Neuronal stem cell (in vitro differentiated cells): Measurements from ENCODE around the gene CDK5.

Source experiments
- DNase-seq: peaks from one replicate; pipeline ENCODE4 v3.0.0-alpha.2; 2013; ENCODE audit warnings: low spot score
- H2AFZ ChIP-seq: one replicate; pipeline ENCODE4 v1.6.1; 2013; ENCODE audit warnings: mild to moderate bottlenecking, low read length, inconsistent platforms
- H2AK5ac ChIP-seq: 2 replicates; pipeline ENCODE4 v1.6.1; 2013; ENCODE audit warnings: low read depth, mild to moderate bottlenecking, inconsistent platforms, low read length, moderate library complexity, mixed read lengths
- H2BK120ac ChIP-seq: 2 replicates; pipeline ENCODE4 v1.6.1; 2013; ENCODE audit warnings: low read depth, mild to moderate bottlenecking, inconsistent platforms, low read length, moderate library complexity, mixed read lengths
- H2BK12ac ChIP-seq: one replicate; pipeline ENCODE4 v1.6.1; 2013; ENCODE audit warnings: low read length, inconsistent platforms
- H2BK15ac ChIP-seq: 2 replicates; pipeline ENCODE4 v1.6.1; 2013; ENCODE audit warnings: mild to moderate bottlenecking, low read length, inconsistent platforms, mixed read lengths
- H2BK5ac ChIP-seq: one replicate; pipeline ENCODE4 v1.6.1; 2013; ENCODE audit warnings: inconsistent platforms, mild to moderate bottlenecking, low read length, moderate library complexity
- H3K14ac ChIP-seq: one replicate; pipeline ENCODE4 v1.6.1; 2013; ENCODE audit warnings: low read length, inconsistent platforms
- H3K18ac ChIP-seq: 2 replicates; pipeline ENCODE4 v1.6.1; 2013; ENCODE audit warnings: low read length, inconsistent platforms
- H3K23ac ChIP-seq: 2 replicates; pipeline ENCODE4 v1.6.1; 2013; ENCODE audit warnings: low read depth, mild to moderate bottlenecking, mixed read lengths, low read length, inconsistent platforms; ENCODE audit not compliant: poor library complexity
- H3K27ac ChIP-seq: replicated peaks from 3 replicates; pipeline ENCODE4 v1.5.1; 2013; ENCODE audit warnings: low read length, inconsistent platforms
- H3K27me3 ChIP-seq, 3 experiments: 2 replicates each; pipeline ENCODE4 v1.6.1; 2013; ENCODE audit warnings: low read length in 3 of 3, mild to moderate bottlenecking in 2 of 3, inconsistent platforms in 1 of 3, low read depth in 1 of 3, mixed read lengths in 1 of 3, moderate library complexity in 1 of 3; ENCODE audit not compliant: control insufficient read depth in 3 of 3, insufficient read depth in 3 of 3
- H3K36me3 ChIP-seq, 2 donors: replicated peaks in 1 of 2; 2 replicates each; pipeline ENCODE4 v1.6.1; 2013; ENCODE audit warnings: low read length in 2 of 2; ENCODE audit not compliant: control insufficient read depth in 2 of 2, insufficient read depth in 2 of 2
- H3K4ac ChIP-seq: 2 replicates; pipeline ENCODE4 v1.6.1; 2013; ENCODE audit warnings: inconsistent platforms, mild to moderate bottlenecking, low read length, moderate library complexity
- H3K4me1 ChIP-seq, 2 donors: 1 replicate in 1 of 2; 2 replicates in 1 of 2; pipeline ENCODE4 v1.6.1; 2013; ENCODE audit warnings: low read length in 2 of 2, low read depth in 1 of 2; ENCODE audit not compliant: control insufficient read depth in 2 of 2, insufficient read depth in 1 of 2
- H3K4me2 ChIP-seq: one replicate; pipeline ENCODE4 v1.6.1; 2013; ENCODE audit warnings: mild to moderate bottlenecking, low read length, inconsistent platforms; ENCODE audit not compliant: insufficient read depth, poor library complexity, severe bottlenecking
- H3K4me3 ChIP-seq, 2 donors: 2 replicates each; pipeline ENCODE4 v1.5.1; 2013; ENCODE audit warnings: low read length in 2 of 2, mild to moderate bottlenecking in 2 of 2, inconsistent platforms in 1 of 2, moderate library complexity in 1 of 2
- H3K79me1 ChIP-seq: one replicate; pipeline ENCODE4 v1.6.1; 2013; ENCODE audit warnings: low read depth, mild to moderate bottlenecking, inconsistent platforms, low read length, moderate library complexity
- H3K9ac ChIP-seq: one replicate; pipeline ENCODE4 v1.6.1; 2013; ENCODE audit warnings: mild to moderate bottlenecking, low read depth, low read length, inconsistent platforms; ENCODE audit not compliant: poor library complexity
- H3K9me3 ChIP-seq, 2 donors: replicated peaks in 1 of 2; 2 replicates each; pipeline versions ENCODE3 to v1.6.1; 2013; ENCODE audit warnings: low read length in 2 of 2, mild to moderate bottlenecking in 2 of 2, inconsistent platforms in 1 of 2, low read depth in 1 of 2, mixed read lengths in 1 of 2, moderate library complexity in 1 of 2; ENCODE audit not compliant: control insufficient read depth in 2 of 2, insufficient read depth in 1 of 2
- H4K8ac ChIP-seq: one replicate; pipeline ENCODE4 v1.6.1; 2013; ENCODE audit warnings: low read depth, mild to moderate bottlenecking, inconsistent platforms, low read length, moderate library complexity
- H4K91ac ChIP-seq: one replicate; pipeline ENCODE4 v1.6.1; 2013; ENCODE audit warnings: low read length, low read depth, mild to moderate bottlenecking, inconsistent platforms; ENCODE audit not compliant: poor library complexity
- WGBS, 2 donors: extraction: QIAGEN DNeasy Blood & Tissue Kit; methylation state at CpG; one replicate each; pipeline ENCODE4 v1.1.7; 2013; ENCODE audit warnings: missing lambda C conversion rate in 2 of 2, mixed read lengths in 1 of 2; ENCODE audit not compliant: insufficient read length in 2 of 2, insufficient replicate concordance in 1 of 2; ENCODE audit errors: extremely low coverage in 2 of 2; 5-methylcytosine and 5-hydroxymethylcytosine counted together

CDK5 gene

DNA sequence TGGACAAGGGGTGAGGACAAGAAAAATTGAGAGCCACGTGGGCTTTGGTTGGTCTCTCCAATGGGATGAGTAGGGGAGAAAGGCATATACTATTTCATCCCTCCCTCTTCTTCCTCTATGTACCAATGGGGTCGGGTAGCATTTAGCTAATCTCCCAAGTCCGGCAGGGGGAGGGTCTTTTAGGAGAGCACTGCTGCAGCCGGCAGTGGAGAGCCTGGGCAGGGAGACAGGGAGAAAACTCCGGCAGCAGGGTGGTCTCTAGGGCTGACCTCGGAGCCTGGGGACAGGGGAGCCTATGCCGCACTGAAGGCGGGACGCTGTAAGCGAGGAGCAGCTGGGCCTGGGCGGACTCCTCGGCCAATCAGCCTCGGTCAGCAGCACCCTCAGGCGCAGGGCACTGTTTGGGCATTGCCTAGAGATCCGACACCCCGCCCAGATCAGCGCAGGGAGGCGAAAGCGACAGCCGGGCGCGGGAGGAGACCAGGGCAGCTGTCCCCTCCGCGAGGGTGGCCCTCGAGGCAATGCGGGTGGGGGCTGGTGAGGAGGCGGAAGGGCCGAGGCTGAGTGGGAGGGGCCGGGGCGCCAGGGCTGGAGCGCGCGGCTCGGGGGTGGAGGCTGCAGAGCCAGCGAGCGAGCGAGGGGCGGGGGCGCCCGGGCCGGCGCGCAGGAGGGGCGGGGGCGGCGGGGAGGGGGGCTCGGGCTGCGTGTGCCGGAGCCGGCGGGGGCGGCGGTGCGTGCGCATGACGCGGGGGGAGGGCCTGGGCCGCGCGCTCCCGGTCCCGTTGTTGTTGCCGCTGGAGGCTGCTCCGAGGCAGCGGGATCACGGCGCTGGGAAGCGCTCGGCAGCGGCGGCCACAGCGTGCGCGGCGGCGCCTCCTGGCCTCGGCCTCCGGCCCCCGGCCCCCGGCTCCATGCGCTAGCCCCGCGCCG lies 28.3 kb upstream of the CDK5 start, which contains the start of gene AGAP3:
Gene AGAP3 (plus strand): TSS at position 785 of the 930 bp plus-strand sequence. CDS start 267 bp downstream, outside the sequence.
- Histone ChIP-seq H3K23ac (peak within 1 kb of the TSS; percentile 95), H2AFZ (peak within 1 kb of the TSS; percentile 99), H3K27me3 (peaks cover 0 to 6% (median 0%) of the 10 kb centered on the region in 3 experiments), H3K4ac (no peak within 1 kb of the TSS), H3K9ac (peak within 1 kb of the TSS; percentile 97), H4K91ac (peak within 1 kb of the TSS; percentile 38), H3K14ac (peak within 1 kb of the TSS; percentile 50), H2AK5ac (peak within 1 kb of the TSS; percentile 79), H2BK5ac (peak within 1 kb of the TSS; percentile 68), H4K8ac (no peak within 1 kb of the TSS), H3K9me3 (no peaks in the 10 kb centered on the region), H3K18ac (peak within 1 kb of the TSS; percentile 99), H3K4me1 (peaks cover 42 to 43% of the 10 kb centered on the region in 2 donors), H2BK15ac (peak within 1 kb of the TSS; percentile 34), H3K36me3 (peaks cover 0 to 24% of the 10 kb centered on the region in 2 donors), H3K27ac (peak within 1 kb of the TSS; percentile 95), H3K79me1 (peaks cover 16% of the 10 kb centered on the region), H3K4me3 (peak within 1 kb of the TSS; percentile 90 to 95), H3K4me2 (peak within 1 kb of the TSS; percentile 100), H2BK120ac (peak within 1 kb of the TSS; percentile 38), H2BK12ac (no peak within 1 kb of the TSS)
- peak; percentile 85 for DNase-seq
- no CpG with 5 or more reads among the region's 84 CpGs for WGBS, 2 donors

DNA sequence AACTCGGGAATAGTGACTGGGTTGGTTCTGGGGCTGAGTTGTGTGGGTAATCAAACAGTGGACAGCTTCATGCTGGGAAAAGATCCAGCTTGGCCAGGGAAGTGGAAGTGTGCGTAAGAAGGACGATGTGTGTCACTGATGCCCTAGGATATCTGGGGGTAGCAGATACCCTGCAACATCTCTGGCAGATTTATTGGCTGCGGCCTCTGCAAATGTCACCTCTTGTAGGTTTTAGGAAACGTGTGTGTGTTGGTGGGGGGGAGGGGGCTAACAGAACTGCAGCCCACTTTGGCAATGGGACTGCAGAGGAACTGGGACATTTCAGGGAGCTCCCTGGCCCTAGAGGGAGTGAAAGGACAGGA lies 27.6 kb upstream of the CDK5 start:
- no peak overlapping the region for H3K23ac ChIP-seq
- no peak overlapping the region for H4K8ac ChIP-seq
- H3K27me3 ChIP-seq, result peaks cover 0 to 6% (median 0%) of the 10 kb centered on the region in 3 experiments
- no peak for DNase-seq
- no peak overlapping the region for H3K14ac ChIP-seq
- peak overlapping the region in 1 of 2 donors; percentile 95 for H3K4me3 ChIP-seq
- H2BK12ac ChIP-seq, result no peak overlapping the region
- WGBS, 2 donors, result no CpG with 5 or more reads among the region's 5 CpGs
- H4K91ac ChIP-seq, result no peak overlapping the region
- H3K27ac ChIP-seq, result no peak overlapping the region
- peak overlapping the region; percentile 100 for H3K4me2 ChIP-seq
- H3K18ac ChIP-seq, result no peak overlapping the region
- H2AFZ ChIP-seq, result peak overlapping the region; percentile 99
- H2BK5ac ChIP-seq, result no peak overlapping the region
- peaks cover 43 to 44% of the 10 kb centered on the region in 2 donors for H3K4me1 ChIP-seq
- peaks cover 0 to 24% of the 10 kb centered on the region in 2 donors for H3K36me3 ChIP-seq
- H3K79me1 ChIP-seq, result peaks cover 15% of the 10 kb centered on the region
- H3K4ac ChIP-seq, result no peak overlapping the region
- H2BK15ac ChIP-seq, result no peak overlapping the region
- H2BK120ac ChIP-seq, result no peak overlapping the region
- H3K9me3 ChIP-seq, result no peaks in the 10 kb centered on the region
- H3K9ac ChIP-seq, result no peak overlapping the region
- H2AK5ac ChIP-seq, result no peak overlapping the region

DNA sequence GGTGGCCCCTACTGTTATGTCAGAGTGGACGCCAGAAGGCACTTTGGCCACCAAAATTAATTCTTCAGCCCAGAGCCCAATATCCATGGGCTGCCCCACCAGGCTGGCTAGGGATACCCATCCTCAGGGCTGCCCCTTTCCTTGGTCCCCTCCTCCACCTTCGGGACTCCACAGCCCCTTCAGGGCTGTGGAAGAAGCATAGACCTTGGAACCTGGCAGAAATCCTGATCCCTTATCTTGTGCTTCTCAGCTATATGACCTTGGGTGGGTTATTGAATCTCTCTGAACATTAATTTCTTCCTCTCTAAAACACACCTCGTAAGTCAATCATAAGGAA lies 26.1 kb upstream of the CDK5 start:
- H4K91ac ChIP-seq, result no peak overlapping the region
- peak overlapping the region; percentile 97 for H2AFZ ChIP-seq
- peak overlapping the region; percentile 56 for H2BK5ac ChIP-seq
- peak overlapping the region; percentile 24 for H2BK120ac ChIP-seq
- H3K18ac ChIP-seq, result peak overlapping the region; percentile 84
- H3K9ac ChIP-seq, result no peak overlapping the region
- no CpG with 5 or more reads among the region's 3 CpGs for WGBS, 2 donors
- H3K9me3 ChIP-seq, result no peaks in the 10 kb centered on the region
- H3K14ac ChIP-seq, result no peak overlapping the region
- H4K8ac ChIP-seq, result no peak overlapping the region
- peak overlapping the region; percentile 92 for H3K4me2 ChIP-seq
- peaks cover 25% of the 10 kb centered on the region for H3K79me1 ChIP-seq
- H3K4me3 ChIP-seq, result peak overlapping the region; percentile 84 to 99
- peaks cover 1 to 21% of the 10 kb centered on the region in 2 donors for H3K36me3 ChIP-seq
- peaks cover 0 to 6% (median 0%) of the 10 kb centered on the region in 3 experiments for H3K27me3 ChIP-seq
- H3K27ac ChIP-seq, result no peak overlapping the region
- no peak overlapping the region for H2BK12ac ChIP-seq
- no peak overlapping the region for H3K23ac ChIP-seq
- peaks cover 38 to 48% of the 10 kb centered on the region in 2 donors for H3K4me1 ChIP-seq
- DNase-seq, result no peak
- peak overlapping the region; percentile 32 for H2BK15ac ChIP-seq
- H3K4ac ChIP-seq, result no peak overlapping the region
- peak overlapping the region; percentile 26 for H2AK5ac ChIP-seq
